GM18867 (cell line): ENCODE results near the gene AP3D1.

Experiments
- ATAC-seq: cut with Tn5 transposase; IDR thresholded peaks from one replicate; pipeline ENCODE4 v1.9.1; 2021; ENCODE audit warnings: mild to moderate bottlenecking, moderate library complexity; ENCODE audit not compliant: unreplicated experiment

The AP3D1 gene

DNA sequence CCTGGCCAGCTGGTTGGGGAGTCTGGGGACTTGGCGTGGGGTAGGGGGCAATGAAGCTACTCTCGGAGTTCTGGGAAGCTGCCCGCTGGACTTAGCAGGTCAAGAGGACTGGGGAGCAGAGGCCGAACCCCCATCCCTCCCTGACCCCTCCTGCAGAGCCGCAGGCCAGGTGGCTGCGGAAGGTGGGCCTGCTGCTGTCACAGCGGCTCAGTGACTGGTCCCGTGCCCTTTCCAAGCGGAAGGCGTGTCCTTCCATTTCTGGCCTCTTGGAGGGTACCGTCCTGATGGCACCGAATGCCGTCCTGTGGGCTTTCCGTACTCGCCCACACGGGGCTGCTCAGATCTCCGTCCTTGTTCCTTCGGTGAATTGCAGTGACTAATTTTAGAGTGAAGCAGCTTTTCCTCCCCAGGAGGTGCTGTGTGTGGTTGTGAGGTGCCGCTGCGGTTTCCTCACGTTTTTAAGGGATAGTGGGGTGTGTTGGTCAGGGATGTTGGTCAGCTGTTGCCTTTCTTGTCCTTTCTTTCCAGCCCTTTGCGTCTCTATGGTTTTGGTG lies 33.1 kb upstream of the AP3D1 start:
- ATAC-seq: no peak

DNA sequence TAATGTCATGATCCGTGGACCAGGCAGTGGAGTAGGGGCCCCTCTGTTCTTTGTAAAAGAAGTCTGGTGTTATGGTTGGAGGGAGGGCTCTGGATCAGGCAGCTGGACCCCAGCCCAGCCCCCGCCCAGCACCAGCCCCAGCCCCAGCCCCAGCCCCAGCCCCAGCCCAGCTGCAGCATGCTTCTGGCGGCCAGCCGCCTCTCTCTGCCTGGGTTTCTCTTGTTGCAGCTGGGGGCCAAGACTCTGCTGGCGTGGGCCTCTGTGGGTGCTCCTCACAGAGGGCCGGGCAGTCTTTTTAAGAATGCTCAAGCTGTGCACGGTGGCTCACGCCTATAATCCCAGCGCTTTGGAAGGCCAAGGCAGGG lies 30.2 kb upstream of the AP3D1 start:
- ATAC-seq: no peak

DNA sequence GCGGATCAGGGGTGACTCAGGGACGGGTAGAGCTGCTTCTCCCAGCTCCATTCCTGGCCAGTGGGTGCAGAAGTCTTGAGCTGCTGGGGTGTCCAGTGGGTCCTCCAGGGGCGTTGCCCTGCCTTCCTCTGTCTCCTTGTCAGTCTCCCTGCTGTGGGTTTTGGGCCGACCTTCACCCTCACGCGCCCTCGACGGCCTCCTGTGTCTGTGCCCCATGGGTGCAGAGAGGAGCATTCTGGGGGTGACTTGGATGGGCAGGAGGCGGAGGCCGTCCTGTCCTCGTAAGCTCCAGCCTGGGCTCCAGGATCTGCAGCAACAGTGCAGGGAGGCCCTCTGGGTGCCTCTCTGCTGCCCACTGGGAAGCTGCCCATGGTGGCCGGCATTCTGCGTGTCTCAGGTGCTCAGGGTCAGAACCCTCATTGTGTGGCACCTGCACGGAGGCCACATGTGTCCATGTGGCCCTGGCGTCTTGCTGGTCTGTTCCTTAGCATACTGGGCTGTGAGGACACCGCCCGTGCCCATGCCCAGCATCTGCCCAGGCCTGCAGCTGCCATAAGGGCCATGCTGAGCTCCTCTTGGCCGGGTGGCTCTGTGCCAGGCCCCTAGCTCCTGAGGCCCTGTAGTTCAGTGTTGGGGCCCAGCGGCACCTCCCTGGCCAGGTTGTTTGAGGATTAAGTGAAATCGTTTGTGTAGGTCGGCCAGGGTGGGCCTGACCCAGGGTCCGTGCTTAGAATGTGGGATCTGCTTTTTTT lies 29.7 kb upstream of the AP3D1 start:
- no peak for ATAC-seq

DNA sequence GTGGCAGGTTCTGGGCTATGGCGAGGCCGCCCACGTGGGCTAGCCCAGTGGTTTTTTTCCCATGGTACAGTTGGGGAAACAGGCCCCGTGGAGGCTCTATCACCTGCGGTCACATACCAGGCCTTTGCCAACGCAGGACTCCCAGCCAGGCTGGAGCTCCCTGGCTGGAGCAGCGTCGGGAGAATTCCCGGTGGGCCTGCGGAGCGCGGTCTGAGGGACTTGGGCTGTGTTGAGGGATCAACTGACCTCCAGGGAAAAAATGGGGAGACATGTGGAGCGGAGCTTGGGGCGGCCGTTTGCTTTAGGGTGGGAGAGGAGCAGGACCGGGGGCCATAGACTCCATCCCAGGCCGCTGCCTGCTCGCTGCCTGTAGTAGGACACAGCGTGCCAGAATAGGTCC lies 28.7 kb upstream of the AP3D1 start:
- no peak for ATAC-seq

DNA sequence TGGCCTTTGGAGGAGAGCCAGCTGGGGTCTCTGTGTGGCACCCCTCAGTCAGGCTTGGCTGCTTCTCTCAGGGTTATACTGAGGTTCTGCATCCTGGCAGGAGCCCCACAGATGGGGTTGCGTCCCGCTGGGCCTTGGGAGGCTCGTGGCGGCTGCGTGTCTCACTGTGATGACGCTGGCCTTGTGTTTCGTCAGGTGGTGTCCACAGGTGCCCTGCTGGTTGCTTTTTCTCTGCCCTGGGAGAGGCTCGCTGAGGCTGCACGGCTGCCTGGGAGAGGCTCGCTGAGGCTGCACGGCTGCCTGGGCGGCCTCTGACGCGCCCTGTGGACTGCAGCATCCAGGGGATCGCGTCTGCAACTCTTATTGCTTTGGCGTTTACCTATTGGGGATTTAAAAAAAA lies 27.7 kb upstream of the AP3D1 start:
- no peak for ATAC-seq

DNA sequence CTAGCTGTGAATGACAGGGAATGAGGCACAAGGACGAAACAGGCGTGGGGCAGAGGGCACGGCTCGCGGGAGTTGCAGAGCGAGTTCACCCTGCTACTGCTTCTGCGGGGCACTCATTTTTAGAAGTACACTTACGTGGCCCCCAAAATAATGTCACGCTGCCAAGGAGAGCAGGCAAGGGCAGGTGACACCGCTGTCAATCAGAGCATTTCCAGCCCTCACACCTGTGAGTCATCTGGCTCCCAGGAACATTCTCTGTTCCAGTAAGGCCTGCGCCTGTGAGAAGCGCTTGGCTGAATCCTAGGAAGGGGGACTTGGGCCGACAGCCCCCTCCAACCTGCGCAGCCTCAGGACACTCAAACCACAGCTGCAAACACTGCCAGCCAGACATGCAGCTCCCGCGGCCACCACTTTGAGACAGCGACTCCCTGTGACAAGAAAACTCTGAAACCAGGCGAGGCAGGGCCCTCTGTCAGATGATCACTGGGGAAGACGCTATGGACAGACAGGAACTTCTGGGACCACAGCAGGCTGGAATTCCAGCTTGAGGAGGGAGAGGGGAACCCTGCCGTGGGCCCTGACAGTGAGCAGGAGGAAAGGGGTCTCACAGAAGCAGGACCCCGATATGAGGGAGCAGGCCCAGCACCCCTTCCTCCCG lies 25.1 kb upstream of the AP3D1 start:
- ATAC-seq: no peak

DNA sequence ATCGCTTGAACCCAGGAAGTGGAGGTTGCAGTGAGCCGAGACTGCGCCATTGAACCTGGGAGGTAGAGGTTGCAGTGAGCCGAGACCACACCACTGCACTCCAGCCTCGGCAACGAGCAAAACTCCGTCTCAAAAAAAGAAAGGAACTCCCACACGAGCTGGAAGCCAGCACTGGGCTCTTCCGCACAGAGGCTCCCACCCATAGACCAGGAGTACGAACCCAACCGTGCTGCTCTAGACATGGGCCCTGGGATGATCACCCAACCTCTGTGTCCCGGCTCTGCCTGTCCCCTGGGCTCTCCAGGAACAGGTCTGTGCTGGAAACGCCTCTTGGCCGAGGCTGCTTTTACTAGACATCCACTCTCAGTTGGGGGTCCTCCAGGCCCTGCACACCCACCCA lies 24.4 kb upstream of the AP3D1 start:
- ATAC-seq: no peak

DNA sequence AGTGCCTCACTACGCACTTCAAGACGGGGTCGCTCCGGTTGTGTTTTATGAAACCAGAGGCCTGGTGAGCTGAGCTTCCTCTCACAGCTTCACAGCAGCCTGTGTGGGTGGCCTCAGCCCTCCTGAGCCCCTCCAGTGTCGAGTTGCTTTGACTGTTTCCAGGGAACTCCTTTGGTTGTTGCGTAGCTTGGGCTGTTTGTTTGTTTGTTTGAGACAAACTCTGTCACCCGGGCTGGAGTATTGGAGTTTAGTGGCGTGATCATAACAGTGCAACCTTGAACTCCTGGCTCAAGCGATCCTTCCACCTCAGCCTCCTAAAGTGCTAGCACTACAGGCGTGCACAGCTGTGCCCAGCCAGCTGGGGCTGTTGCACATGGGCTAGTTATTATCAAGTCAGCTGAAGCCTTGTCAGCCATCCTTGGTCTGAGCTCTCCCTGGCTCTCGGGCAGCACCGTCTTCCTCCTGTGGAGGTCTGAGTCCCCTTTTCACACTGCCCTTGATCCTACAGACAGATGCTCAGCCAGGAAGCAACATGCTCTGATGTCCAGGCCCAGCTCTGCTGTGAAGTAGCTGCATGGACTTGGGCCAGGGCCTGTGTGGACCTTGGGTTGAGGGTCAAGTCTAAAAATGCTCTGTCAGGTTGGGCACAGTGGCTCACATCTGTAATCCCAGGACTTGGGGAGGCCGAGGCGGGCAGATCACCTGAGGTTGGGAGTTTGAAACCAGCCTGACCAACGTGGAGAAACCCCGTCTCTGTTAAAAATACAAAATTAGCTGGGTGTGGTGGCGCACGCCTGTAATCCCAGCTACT lies 22.6 kb upstream of the AP3D1 start:
- no peak for ATAC-seq

DNA sequence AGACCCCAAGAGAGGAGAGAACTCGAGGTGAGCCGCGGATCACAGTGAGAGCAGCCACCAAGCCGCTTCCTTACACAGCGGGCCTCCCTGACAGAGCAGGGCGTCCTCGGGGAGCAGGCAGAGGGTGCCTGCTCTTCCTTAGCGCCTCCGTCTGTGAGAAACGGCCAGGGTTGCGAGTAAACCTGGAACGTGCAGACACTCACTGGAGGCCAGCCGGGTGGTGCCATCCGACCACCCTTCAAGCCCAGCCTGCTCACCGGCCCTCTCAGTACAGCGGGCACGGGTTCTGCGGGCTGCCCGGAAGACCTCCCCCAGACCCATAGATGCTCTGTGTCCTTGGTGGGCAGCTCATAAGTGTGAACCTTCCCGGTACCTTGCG lies 22.0 kb upstream of the AP3D1 start:
- ATAC-seq: no peak

DNA sequence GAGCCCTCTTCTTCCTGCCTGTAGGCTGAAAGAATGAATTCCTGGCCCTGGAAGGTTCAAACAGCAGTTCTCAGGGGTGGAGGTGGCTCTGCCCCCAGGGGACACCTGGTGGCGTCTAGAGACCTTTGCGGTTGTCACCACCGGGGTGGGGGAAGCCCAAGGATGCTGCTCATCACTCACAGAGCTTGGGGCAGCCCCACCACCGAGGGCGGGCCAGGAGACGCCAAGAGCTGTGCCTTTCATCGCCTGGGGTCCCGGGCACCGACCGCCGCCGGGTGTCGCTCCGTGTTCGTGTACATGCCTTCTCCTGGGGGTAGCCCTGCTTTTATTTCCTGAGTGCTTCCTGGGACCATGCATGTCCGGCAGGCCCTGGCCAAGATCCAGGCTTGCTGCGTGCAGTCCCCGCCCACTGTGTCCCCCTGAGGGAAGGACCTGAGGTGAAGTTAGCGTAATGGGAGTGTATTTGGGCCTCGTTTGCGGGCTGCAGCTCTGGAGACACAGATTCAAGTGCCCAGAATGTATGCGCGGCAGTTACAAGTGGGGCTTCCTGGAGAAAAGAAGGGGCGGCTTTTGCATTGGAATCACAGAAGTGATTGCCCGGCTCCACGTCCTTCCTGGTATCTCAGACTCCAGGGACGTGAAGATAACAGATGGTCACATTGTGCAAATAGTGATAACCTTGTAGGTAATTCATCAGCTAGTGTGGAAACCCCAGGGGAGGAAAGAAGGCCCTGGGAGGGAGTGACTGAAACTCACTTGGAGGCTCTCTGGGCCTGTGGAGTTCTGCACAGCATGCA lies 20.2 kb upstream of the AP3D1 start:
- peak; percentile 45 for ATAC-seq

DNA sequence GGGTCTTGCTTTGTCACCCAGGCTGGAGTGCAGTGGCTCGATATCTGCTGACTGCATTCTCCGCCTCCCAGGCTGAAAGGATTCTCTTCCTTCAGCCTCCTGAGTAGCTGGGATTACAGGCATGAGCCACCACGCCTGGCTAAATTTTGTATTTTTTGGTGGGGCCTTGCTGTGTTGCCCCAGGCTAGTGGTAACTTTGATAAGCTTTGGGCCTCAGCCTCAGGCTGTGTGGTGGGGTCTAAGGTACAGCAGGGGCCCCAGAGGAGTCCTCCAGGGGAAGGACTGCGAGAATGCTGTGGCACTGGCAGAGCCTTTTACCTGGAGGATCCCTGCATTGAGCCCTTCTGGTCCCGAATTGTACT lies 19.6 kb upstream of the AP3D1 start:
- peak; percentile 4 for ATAC-seq

DNA sequence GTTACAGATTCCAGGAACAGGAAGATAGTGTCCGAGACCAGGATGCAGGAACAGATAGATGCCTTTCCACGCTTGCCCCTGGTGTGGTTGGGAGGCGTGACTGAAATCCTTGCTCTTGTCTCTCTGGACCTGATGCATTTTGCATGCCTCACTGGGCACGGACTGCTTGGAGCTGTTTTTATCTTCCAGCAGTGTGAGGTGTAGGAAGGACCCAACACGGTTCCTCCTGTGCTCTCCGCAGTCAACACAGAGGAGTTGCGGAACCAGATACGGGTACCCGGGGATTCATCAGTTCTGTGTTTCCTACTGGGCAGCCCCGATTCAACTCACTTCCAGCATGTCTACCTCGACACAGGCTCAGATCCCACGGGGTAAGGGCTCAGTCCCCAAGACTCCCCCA lies 18.9 kb upstream of the AP3D1 start:
- ATAC-seq: no peak

DNA sequence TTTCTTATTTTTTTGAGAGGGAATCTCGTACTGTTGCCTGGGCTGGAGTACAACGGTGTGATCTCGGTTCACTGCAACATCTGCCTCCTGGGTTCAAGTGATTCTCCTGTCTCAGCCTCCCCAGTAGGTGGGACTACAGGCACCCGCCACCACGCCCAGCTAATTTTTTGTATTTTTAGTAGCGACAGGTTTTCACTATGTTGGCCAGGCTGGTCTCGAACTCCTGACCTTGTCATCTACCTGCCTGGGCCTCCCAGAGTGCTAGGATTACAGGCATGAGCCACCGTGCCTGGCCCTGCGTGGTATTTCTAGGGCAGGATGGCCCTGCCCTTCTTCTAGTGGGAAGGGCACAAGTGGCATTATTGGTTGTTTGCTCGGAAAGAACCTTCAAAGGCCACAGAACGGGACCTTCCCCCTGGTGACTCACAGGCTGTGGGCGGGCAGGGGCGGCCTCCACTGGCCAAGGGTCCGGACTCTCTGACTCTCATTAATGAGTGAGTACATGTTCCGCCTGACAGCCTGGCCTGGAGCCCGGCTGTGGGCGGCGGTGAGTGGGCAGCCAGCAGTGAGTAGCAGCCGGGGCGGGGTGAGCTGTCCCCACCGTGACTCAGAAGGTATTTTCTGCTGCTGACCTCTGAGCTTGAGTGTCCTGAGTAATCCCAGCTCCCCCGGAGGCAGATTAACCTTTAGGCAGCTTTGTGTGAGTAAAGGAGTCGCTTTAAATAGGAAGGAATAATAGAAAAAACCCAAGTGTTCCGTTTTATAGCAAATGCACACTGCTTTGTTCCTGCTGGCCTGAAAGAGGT lies 17.5 kb upstream of the AP3D1 start:
- ATAC-seq: peak; percentile 46

DNA sequence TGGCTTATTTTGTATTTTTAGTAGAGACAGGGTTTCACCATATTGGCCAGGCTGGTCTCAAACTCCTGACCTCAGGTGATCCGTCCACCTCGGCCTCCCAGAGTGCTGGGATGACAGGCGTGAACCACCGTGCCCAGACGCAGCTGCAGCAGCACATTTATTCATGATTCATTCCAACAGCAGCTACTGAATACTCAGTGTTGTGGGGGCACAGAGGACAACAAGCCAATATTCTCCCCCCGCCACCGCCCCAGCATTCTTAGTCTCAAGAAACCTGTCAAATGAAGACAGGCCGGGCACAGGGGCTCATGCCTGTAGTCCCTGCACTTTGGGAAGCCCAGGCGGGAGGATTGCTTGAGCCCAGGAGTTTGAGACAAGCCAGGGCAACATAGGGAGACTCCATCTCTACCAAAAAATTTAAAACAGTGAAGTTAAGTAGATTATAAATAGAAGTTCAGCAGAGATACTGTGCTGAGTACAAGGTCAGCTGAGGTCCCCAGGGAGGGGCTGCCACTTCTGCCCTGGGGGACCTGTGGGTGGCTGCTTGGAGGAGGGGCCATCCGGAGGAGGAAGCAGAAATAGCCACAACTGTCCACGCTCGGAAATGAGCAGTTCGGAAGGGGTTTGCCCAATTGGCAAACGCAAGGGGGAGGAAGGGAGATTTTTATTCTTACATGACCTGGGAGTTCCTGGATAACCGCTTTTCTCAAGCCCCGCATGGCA lies 16.7 kb upstream of the AP3D1 start:
- ATAC-seq: no peak

DNA sequence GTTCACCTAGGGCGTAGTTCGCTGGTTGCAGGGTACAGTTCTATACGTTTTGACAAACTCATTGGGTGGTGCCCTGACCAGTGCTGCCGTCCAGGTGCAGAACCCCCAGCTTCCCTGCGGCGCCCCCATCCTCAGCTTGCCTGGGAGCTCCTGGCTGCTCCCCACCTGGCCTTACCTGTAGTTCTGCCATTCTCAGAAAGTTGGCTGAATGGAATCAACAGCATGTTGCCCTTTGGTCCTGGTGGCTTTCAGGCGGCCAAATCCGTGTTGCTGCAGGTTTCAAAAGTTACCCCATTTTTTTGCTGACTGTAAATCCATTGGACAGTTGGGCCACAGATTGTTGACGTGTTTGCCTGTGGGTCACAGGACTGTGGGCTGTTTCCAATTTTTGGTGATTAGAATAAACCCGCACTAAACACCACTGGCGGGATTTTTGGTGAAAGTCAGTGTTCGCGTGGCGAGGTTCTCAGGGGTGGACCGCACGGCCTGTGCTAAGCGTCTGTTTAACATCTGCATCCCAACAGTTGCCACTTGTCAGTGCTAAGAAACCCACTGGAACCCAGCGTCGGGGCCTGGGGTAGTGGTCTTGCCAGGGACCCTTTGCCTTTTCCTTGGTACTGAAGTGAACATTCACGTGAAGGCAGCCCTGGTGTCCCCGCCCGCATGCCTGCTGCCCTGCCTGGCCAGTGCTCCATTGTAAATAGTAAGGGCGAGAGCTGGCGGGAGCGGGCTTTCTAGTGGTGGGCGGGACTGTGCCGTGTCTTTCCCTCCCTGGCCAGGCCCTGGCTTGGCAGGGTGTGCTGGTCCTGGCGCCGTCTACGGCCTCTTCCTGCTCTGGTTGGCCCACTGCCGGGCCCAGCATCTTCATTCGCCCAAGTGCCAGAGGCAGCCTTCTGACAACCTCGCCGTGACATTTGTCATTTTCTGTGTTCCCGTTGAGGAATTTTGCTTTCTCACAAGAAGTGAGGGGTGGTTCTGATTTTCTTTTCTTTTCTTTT lies 15.7 kb upstream of the AP3D1 start:
- no peak for ATAC-seq

DNA sequence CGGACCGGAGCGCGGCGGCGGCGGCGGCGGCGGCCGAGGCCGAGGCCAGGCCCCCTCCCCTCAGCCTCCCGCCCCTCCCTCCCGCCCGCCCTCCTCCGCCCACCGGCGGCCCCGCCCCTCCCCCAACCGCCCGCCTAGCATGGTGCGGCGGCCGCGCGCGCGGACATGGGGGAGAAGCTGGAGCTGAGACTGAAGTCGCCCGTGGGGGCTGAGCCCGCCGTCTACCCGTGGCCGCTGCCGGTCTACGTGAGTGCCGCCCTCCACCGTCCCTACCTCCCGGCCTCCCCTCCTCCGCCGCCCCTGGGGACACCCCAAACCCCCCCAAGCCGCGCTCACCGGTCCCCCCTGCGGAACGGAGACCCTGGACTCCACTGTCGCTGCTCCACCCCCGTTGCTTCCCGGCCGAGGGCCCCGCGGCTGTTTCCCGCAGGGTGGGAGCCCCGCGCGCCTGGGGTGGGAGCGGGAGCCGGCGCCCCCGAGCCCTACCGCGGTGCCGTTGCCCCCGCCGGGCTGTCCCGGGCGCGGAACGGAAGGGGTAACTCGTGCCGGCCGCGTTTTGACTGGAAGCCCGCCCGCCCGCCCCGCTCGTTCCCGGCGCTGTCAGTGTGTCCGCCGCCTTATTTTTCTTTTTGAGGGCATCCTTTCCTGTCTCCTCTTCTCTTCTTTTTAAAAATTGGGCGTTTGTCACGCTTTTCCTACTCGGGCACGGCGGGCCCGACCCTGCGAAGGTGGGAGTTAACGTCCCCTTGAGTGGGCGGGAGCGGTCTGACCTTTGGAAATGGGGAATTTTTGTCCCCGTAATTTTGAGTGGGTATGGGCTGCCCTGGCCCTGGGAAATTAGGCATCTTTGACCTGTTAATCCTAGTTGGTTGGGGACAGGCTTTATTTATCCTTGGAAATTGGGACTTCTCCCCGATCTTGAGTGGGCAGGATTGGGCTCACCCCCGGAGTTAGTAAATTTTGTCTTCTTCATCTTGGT lies 12.9 kb upstream of the AP3D1 start:
- peak; percentile 23 for ATAC-seq

DNA sequence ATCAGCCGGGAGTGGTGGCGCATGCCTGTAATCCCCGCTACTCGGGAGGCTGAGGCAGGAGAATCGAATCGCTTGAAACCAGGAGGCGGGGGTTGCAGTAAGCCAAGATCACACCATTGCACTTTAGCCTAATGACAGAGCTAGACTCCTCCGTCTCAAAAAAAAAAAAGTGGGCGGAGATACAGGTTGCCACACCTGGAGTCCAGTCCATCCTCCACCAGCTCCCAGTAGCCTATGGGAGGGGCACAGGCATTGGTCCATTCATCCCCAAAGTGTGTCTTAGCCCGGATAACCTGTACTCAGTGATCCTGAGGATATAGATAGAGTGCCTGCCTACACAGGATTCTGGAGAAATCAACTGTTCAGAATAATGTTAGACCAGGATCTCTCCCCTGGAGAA lies 9.0 kb upstream of the AP3D1 start:
- no peak for ATAC-seq
